ENCODE results near the gene MTHFD2L.

The MTHFD2L gene

GRCh38 chr4:74279716-74280115 lies 121.8 kb downstream of the MTHFD2L start:
- Histone ChIP-seq H3K9ac (ENCODE audit: low read depth, low read length) (no peak overlapping the region), H3K36me3 (ENCODE audit: insufficient read depth, low read length) (no peaks in the 10 kb centered on the region), H3K9me3 (ENCODE audit: insufficient read depth, low read length, severe bottlenecking) (no peaks in the 10 kb centered on the region), H3K4me2 (ENCODE audit: insufficient read depth, low read length) (no peak overlapping the region), H3K4me3 (ENCODE audit: low read depth in 1 of 2, low read length in 2 of 2) (no peak overlapping the region), H3K27me3 (ENCODE audit: insufficient read depth, low read length, poor library complexity) (no peaks in the 10 kb centered on the region), H3K4me1 (ENCODE audit: insufficient read depth, low read length) (no peaks in the 10 kb centered on the region), H2AFZ (ENCODE audit: low read depth, low read length) (no peak overlapping the region), H4K20me1 (ENCODE audit: insufficient read depth, low read length) (no peaks in the 10 kb centered on the region), H3K27ac (ENCODE audit: low read length) (no peak overlapping the region), H3K79me2 (ENCODE audit: insufficient read depth, low read length) (no peaks in the 10 kb centered on the region)
- ATAC-seq (ENCODE audit: insufficient read depth, low read depth) (no peak), DNase-seq (no peak)
- TF ChIP-seq CTCF (IDR thresholded peaks at IDR 0.05; ENCODE audit: borderline replicate concordance, extremely low read depth, low read length, poor library complexity, severe bottlenecking) (no peak), EZH2 (IDR thresholded peaks at IDR 0.05; ENCODE audit: borderline replicate concordance, low read depth, low read length, severe bottlenecking) (no peak)

- Histone ChIP-seq H3K27me3 (ENCODE audit: insufficient read depth, low read length, poor library complexity) (no peaks in the 10 kb centered on the region), H3K36me3 (ENCODE audit: insufficient read depth, low read length) (no peaks in the 10 kb centered on the region), H3K27ac (ENCODE audit: low read length) (no peak overlapping the region), H2AFZ (ENCODE audit: low read depth, low read length) (no peak overlapping the region), H3K4me3 (ENCODE audit: low read depth in 1 of 2, low read length in 2 of 2) (no peak overlapping the region), H3K79me2 (ENCODE audit: insufficient read depth, low read length) (no peaks in the 10 kb centered on the region), H4K20me1 (ENCODE audit: insufficient read depth, low read length) (no peaks in the 10 kb centered on the region), H3K4me1 (ENCODE audit: insufficient read depth, low read length) (no peaks in the 10 kb centered on the region), H3K4me2 (ENCODE audit: insufficient read depth, low read length) (no peak overlapping the region), H3K9ac (ENCODE audit: low read depth, low read length) (no peak overlapping the region), H3K9me3 (ENCODE audit: insufficient read depth, low read length, severe bottlenecking) (no peaks in the 10 kb centered on the region)
- no peak for TF ChIP-seq CTCF (IDR thresholded peaks at IDR 0.05; ENCODE audit: borderline replicate concordance, extremely low read depth, low read length, poor library complexity, severe bottlenecking)
- no peak for TF ChIP-seq EZH2 (IDR thresholded peaks at IDR 0.05; ENCODE audit: borderline replicate concordance, low read depth, low read length, severe bottlenecking)
- ATAC-seq (ENCODE audit: insufficient read depth, low read depth) (no peak), DNase-seq (no peak)
Observed at GRCh38 chr4:74282926-74283325, 125.0 kb downstream of the MTHFD2L start.

- Histone ChIP-seq H3K9ac (ENCODE audit: low read depth, low read length) (no peak overlapping the region), H3K4me2 (ENCODE audit: insufficient read depth, low read length) (no peak overlapping the region), H4K20me1 (ENCODE audit: insufficient read depth, low read length) (no peaks in the 10 kb centered on the region), H3K79me2 (ENCODE audit: insufficient read depth, low read length) (no peaks in the 10 kb centered on the region), H3K4me1 (ENCODE audit: insufficient read depth, low read length) (no peaks in the 10 kb centered on the region), H3K36me3 (ENCODE audit: insufficient read depth, low read length) (no peaks in the 10 kb centered on the region), H3K27me3 (ENCODE audit: insufficient read depth, low read length, poor library complexity) (no peaks in the 10 kb centered on the region), H3K27ac (ENCODE audit: low read length) (no peak overlapping the region), H3K9me3 (ENCODE audit: insufficient read depth, low read length, severe bottlenecking) (no peaks in the 10 kb centered on the region), H2AFZ (ENCODE audit: low read depth, low read length) (no peak overlapping the region), H3K4me3 (ENCODE audit: low read depth in 1 of 2, low read length in 2 of 2) (no peak overlapping the region)
- TF ChIP-seq CTCF (IDR thresholded peaks at IDR 0.05; ENCODE audit: borderline replicate concordance, extremely low read depth, low read length, poor library complexity, severe bottlenecking) (no peak), EZH2 (IDR thresholded peaks at IDR 0.05; ENCODE audit: borderline replicate concordance, low read depth, low read length, severe bottlenecking) (no peak)
- DNase-seq: no peak
- no peak for ATAC-seq (ENCODE audit: insufficient read depth, low read depth)
Observed at GRCh38 chr4:74283614-74284013, 125.7 kb downstream of the MTHFD2L start.

- Histone ChIP-seq H4K20me1 (ENCODE audit: insufficient read depth, low read length) (no peaks in the 10 kb centered on the region), H3K79me2 (ENCODE audit: insufficient read depth, low read length) (no peaks in the 10 kb centered on the region), H2AFZ (ENCODE audit: low read depth, low read length) (no peak overlapping the region), H3K27ac (ENCODE audit: low read length) (no peak overlapping the region), H3K9ac (ENCODE audit: low read depth, low read length) (no peak overlapping the region), H3K4me2 (ENCODE audit: insufficient read depth, low read length) (no peak overlapping the region), H3K4me1 (ENCODE audit: insufficient read depth, low read length) (no peaks in the 10 kb centered on the region), H3K9me3 (ENCODE audit: insufficient read depth, low read length, severe bottlenecking) (no peaks in the 10 kb centered on the region), H3K27me3 (ENCODE audit: insufficient read depth, low read length, poor library complexity) (no peaks in the 10 kb centered on the region), H3K36me3 (ENCODE audit: insufficient read depth, low read length) (no peaks in the 10 kb centered on the region), H3K4me3 (ENCODE audit: low read depth in 1 of 2, low read length in 2 of 2) (no peak overlapping the region)
- ATAC-seq (ENCODE audit: insufficient read depth, low read depth) (no peak), DNase-seq (no peak)
- TF ChIP-seq CTCF (IDR thresholded peaks at IDR 0.05; ENCODE audit: borderline replicate concordance, extremely low read depth, low read length, poor library complexity, severe bottlenecking) (no peak), EZH2 (IDR thresholded peaks at IDR 0.05; ENCODE audit: borderline replicate concordance, low read depth, low read length, severe bottlenecking) (no peak)
Observed at GRCh38 chr4:74284053-74284452, 126.1 kb downstream of the MTHFD2L start.
